HEK293 (cell line): ENCODE results near the gene RPL14.
"Not testable (repeated sequence)": the region's sequence is repeated elsewhere in the genome, so short reads cannot be mapped to it uniquely, and the experiment has no call there.

ENCODE experiments used
- CTCF ChIA-PET: fragments of 350-600 bp; formaldehyde crosslinking; extraction: SDS; loops from one replicate; lab custom pipeline; 2021; ENCODE audit warnings: antibody characterized with exemption; lab: Yijun Ruan, JAX
- POLR2A ChIA-PET: fragments of 300-600 bp; formaldehyde crosslinking; extraction: SDS; loops from one replicate; lab custom pipeline; 2020; ENCODE audit warnings: antibody characterized with exemption, inconsistent platforms; lab: Yijun Ruan, JAX
- H3K27ac ChIP-seq: fragments of 200-500 bp; sonication (Bioruptor generic); 2 replicates; pipeline ENCODE4 v1.5.1; 2014; ENCODE audit warnings: low read depth, low read length, control low read depth, inconsistent platforms; ENCODE audit errors: extremely low read depth
- H3K36me3 ChIP-seq, 2 experiments: fragments of 200-500 bp in 1 of 2; sonication (Bioruptor generic) in 1 of 2; 1 replicate in 1 of 2; 2 replicates in 1 of 2; pipeline ENCODE4 v1.5.1; 2014 to 2017; ENCODE audit warnings: inconsistent platforms in 2 of 2, low read length in 2 of 2; ENCODE audit not compliant: control insufficient read depth in 2 of 2, insufficient read depth in 1 of 2
- H3K4me1 ChIP-seq: fragments of 200-500 bp; sonication (Bioruptor generic); 2 replicates; pipeline ENCODE4 v1.5.1; 2014; ENCODE audit warnings: mild to moderate bottlenecking, low read length, inconsistent platforms; ENCODE audit not compliant: control insufficient read depth, insufficient read depth
- H3K4me3 ChIP-seq: 2 replicates; pipeline ENCODE4 v1.5.1; 2011; ENCODE audit warnings: low read depth, mild to moderate bottlenecking, control low read depth, low read length, moderate library complexity
- H3K9me3 ChIP-seq: fragments of 200-500 bp; sonication (Bioruptor generic); 2 replicates; pipeline ENCODE4 v1.5.1; 2014; ENCODE audit warnings: low read depth, low read length, inconsistent platforms; ENCODE audit not compliant: control insufficient read depth, insufficient read depth
- AEBP2 ChIP-seq: fragments of 450-650 bp; formaldehyde crosslinking; IDR thresholded peaks from 2 replicates; pipeline ENCODE4 v1.5.1; 2016; ENCODE audit warnings: missing biosample characterization, missing genetic modification characterization, borderline replicate concordance
- HOXA7 ChIP-seq: sonication (generic); formaldehyde crosslinking; IDR thresholded peaks from 2 replicates; pipeline ENCODE4 v1.8.1; 2022; ENCODE audit warnings: missing genetic modification reagents, borderline replicate concordance
- IKZF3 ChIP-seq: fragments of 450-650 bp; IDR thresholded peaks from 2 replicates; pipeline ENCODE4 v1.5.0; 2018; ENCODE audit warnings: missing biosample characterization, mild to moderate bottlenecking, missing genetic modification characterization, moderate library complexity
- KLF8 ChIP-seq: fragments of 450-650 bp; formaldehyde crosslinking; IDR thresholded peaks from 2 replicates; pipeline ENCODE4 v1.5.1; 2016; ENCODE audit warnings: missing biosample characterization, missing genetic modification characterization
- KLF9 ChIP-seq: fragments of 450-650 bp; formaldehyde crosslinking; IDR thresholded peaks from 2 replicates; pipeline ENCODE4 v1.5.1; 2016; ENCODE audit warnings: missing biosample characterization, missing genetic modification characterization, low read depth
- SCRT2 ChIP-seq: fragments of 450-650 bp; formaldehyde crosslinking; IDR thresholded peaks from 2 replicates; pipeline ENCODE4 v1.5.1; 2016; ENCODE audit warnings: missing biosample characterization, missing genetic modification characterization
- TCF7L2 ChIP-seq: IDR thresholded peaks from 2 replicates; pipeline ENCODE4 v1.6.1; 2011; ENCODE audit warnings: low read depth, mild to moderate bottlenecking, inconsistent platforms, low read length, moderate library complexity, borderline replicate concordance
- ZBTB17 ChIP-seq: fragments of 450-650 bp; formaldehyde crosslinking; IDR thresholded peaks from 2 replicates; pipeline ENCODE4 v1.5.1; 2016; ENCODE audit warnings: missing biosample characterization, missing genetic modification characterization
- ZBTB20 ChIP-seq: fragments of 450-650 bp; formaldehyde crosslinking; IDR thresholded peaks from 2 replicates; pipeline ENCODE4 v1.5.1; 2016; ENCODE audit warnings: missing biosample characterization, missing genetic modification characterization
- ZNF121 ChIP-seq: fragments of 450-650 bp; formaldehyde crosslinking; IDR thresholded peaks from 2 replicates; pipeline ENCODE4 v1.5.1; 2016; ENCODE audit warnings: missing biosample characterization, missing genetic modification characterization
- ZNF138 ChIP-seq: fragments of 450-650 bp; formaldehyde crosslinking; IDR thresholded peaks from 2 replicates; pipeline ENCODE4 v1.5.1; 2016; ENCODE audit warnings: missing biosample characterization, missing genetic modification characterization, borderline replicate concordance
- ZNF362 ChIP-seq: fragments of 450-650 bp; formaldehyde crosslinking; IDR thresholded peaks from 2 replicates; pipeline ENCODE4 v1.5.1; 2016; ENCODE audit warnings: missing biosample characterization, missing genetic modification characterization
- ZNF423 ChIP-seq: fragments of 450-650 bp; formaldehyde crosslinking; IDR thresholded peaks from 2 replicates; pipeline ENCODE4 v1.5.1; 2016; ENCODE audit warnings: missing biosample characterization, missing genetic modification characterization
- ZNF549 ChIP-seq: fragments of 450-650 bp; IDR thresholded peaks from 2 replicates; pipeline ENCODE4 v1.5.1; 2018; ENCODE audit warnings: missing biosample characterization, missing genetic modification characterization, mild to moderate bottlenecking, inconsistent platforms, moderate library complexity
- ZNF560 ChIP-seq: fragments of 450-650 bp; formaldehyde crosslinking; IDR thresholded peaks from 2 replicates; pipeline ENCODE4 v1.5.1; 2017; ENCODE audit warnings: missing biosample characterization, missing genetic modification characterization, borderline replicate concordance
- ZNF707 ChIP-seq: fragments of 450-650 bp; formaldehyde crosslinking; IDR thresholded peaks from 2 replicates; pipeline ENCODE4 v1.5.1; 2016; ENCODE audit warnings: missing biosample characterization, missing genetic modification characterization
- ZSCAN18 ChIP-seq: fragments of 450-650 bp; formaldehyde crosslinking; IDR thresholded peaks from 2 replicates; pipeline ENCODE4 v1.5.1; 2016; ENCODE audit warnings: missing biosample characterization, missing genetic modification characterization
- ZXDB ChIP-seq: fragments of 450-650 bp; formaldehyde crosslinking; IDR thresholded peaks from 2 replicates; pipeline ENCODE4 v1.5.1; 2016; ENCODE audit warnings: missing biosample characterization, missing genetic modification characterization
- TF ChIP-seq, protein P1 (sequence below): fragments of 450-650 bp; formaldehyde crosslinking; IDR thresholded peaks from 2 replicates; pipeline ENCODE4 v1.5.1; 2016; ENCODE audit warnings: missing biosample characterization, missing genetic modification characterization

The RPL14 gene

DNA sequence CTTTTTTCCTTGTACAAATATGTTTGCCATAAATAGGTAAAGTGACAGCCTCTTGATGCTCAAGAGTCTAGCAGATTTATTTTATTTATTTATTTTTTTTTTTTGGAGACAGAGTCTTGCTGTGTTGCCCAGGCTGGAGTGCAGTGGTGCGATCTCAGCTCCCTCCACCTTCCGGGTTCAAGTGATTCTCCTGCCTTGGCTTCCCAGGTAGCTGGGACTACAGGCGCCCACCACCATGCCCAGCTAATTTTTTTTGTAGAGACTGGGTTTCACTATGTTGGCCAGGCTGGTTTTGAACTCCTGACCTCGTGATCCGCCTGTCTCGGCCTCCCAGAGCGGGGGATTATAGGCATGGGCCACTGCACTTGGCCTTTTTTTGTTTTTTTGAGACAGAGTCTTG lies 5.7 kb downstream of the RPL14 start:
- CTCF ChIA-PET, POLR2A ChIA-PET, H3K4me1 ChIP-seq, H3K4me3 ChIP-seq, H3K27ac ChIP-seq, H3K9me3 ChIP-seq: not testable (repeated sequence)
- H3K36me3 ChIP-seq: peaks cover 33 to 88% of the 10 kb centered on the region in 2 experiments; a peak in 2 of 3 replicates
- 0 out of 2 replicates have a peak, but pooled peaks have one; percentile 13 for TF ChIP-seq ZNF121 (tag by site-specific recombination)

DNA sequence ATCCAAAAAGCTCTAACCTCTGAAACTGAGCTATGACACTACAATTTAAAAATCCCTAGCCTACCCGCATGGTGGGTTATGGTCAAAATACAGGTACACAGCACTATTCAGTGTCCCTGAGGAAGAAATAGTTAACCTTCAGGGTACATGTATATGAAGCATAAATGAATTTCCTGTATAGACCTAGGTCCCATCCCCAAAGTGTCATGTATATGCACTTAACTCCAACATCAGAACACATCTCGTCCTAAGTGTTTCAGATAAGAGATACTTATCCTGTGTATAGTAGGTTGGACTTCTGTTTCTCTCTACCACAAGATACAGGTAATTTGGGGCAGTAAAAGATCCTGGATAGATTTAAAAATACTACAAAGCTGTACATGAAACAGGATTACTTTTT lies 6.4 kb downstream of the RPL14 start:
- TF ChIP-seq ZNF560 (tag by site-specific recombination) (no peak), ZBTB17 (tag by site-specific recombination) (no peak), HOXA7 (CRISPR knock-in tag) (no peak), ZBTB20 (no peak), ZNF707 (no peak), ZNF362 (tag by site-specific recombination) (no peak), ZSCAN18 (no peak)
- Histone ChIP-seq H3K4me1 (no peaks in the 10 kb centered on the region), H3K36me3 (peaks cover 33 to 80% of the 10 kb centered on the region in 2 experiments; a peak in 2 of 3 replicates), H3K27ac (no peak overlapping the region), H3K4me3 (no peak overlapping the region), H3K9me3 (no peaks in the 10 kb centered on the region)
- ChIA-PET POLR2A (interaction anchor here (0.9 kb wide), 1 partner anchor 13 kb away, joined by 4 read pairs; the partner anchor contains the start of gene ZNF619), CTCF (no interaction called here)

DNA sequence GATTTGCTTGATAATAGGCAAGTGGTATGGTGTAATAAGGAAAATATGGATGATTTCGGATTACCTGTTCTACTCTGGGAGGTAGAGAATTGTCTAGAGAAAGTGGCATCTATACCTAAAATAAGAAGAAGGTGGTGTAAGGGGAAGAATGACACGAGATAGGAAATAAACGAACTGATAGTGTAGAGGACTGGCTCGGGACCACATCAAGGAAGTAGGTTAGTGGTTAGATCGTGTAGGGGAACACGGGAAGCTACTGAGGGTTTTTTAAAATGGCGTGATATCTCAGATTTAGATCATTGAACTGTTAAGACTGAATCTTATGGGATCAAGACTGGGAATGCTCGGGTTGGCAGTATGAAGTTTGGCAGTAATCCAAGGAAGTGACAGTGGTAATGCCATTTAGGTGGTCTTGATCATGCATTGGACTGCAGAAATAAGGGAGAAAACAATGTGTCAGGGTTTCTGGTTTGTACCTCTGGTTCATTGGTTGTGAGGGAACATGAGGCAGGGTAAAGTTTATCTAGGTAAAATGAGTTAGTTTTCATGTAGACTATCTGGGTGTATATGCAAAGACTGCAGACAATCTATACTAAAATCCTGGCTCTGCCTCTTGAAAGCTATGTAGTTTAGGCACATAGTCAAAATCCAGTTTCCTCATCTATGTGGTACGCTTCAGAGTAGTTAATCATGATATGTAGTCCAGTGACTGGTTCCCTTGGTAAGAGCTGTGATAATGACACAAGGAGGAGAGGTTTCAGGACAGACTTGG lies 7.4 kb downstream of the RPL14 start:
- H3K9me3 ChIP-seq: no peaks in the 10 kb centered on the region
- ChIA-PET POLR2A (interaction anchor here (0.8 to 0.9 kb wide), 2 partner anchors 12 kb away, joined by 3 to 4 read pairs; partner anchors contain the start of gene ZNF619), CTCF (no interaction called here)
- no peak overlapping the region for H3K4me3 ChIP-seq
- H3K36me3 ChIP-seq: peaks cover 26 to 71% of the 10 kb centered on the region in 2 experiments; a peak in 2 of 3 replicates
- no peak overlapping the region for H3K27ac ChIP-seq
- TF ChIP-seq, protein P1, sequence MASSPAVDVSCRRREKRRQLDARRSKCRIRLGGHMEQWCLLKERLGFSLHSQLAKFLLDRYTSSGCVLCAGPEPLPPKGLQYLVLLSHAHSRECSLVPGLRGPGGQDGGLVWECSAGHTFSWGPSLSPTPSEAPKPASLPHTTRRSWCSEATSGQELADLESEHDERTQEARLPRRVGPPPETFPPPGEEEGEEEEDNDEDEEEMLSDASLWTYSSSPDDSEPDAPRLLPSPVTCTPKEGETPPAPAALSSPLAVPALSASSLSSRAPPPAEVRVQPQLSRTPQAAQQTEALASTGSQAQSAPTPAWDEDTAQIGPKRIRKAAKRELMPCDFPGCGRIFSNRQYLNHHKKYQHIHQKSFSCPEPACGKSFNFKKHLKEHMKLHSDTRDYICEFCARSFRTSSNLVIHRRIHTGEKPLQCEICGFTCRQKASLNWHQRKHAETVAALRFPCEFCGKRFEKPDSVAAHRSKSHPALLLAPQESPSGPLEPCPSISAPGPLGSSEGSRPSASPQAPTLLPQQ (tag by site-specific recombination): no peak
- no peak for TF ChIP-seq ZNF138 (tag by site-specific recombination)
- no peak for TF ChIP-seq ZNF423 (tag by site-specific recombination)
- TF ChIP-seq ZNF549: no peak
- TF ChIP-seq AEBP2: no peak
- TF ChIP-seq TCF7L2: no peak
- TF ChIP-seq IKZF3 (tag by site-specific recombination): no peak
- no peak for TF ChIP-seq KLF8 (tag by site-specific recombination)
- no peak for TF ChIP-seq ZXDB (tag by site-specific recombination)
- TF ChIP-seq SCRT2 (tag by site-specific recombination): no peak
- no peak for TF ChIP-seq KLF9 (tag by site-specific recombination)
- H3K4me1 ChIP-seq: no peaks in the 10 kb centered on the region
